Right atrium auricular region (tissue), 2 donors: ENCODE data around the gene MCM9. TPM values are rescaled to one million over a fixed set of nuclear protein-coding genes. Genes with fewer than 3 reads are reported as not detected.
"Not testable (repeated sequence)": the region's sequence is repeated elsewhere in the genome, so short reads cannot be mapped to it uniquely, and the experiment has no call there.

Experiments used
- DNase-seq: peaks from one replicate; pipeline ENCODE4 v3.0.0-alpha.2; 2019; ENCODE audit warnings: low spot score
- H3K27ac ChIP-seq, 2 donors: fragments of 200-600 bp; sonication (generic); 1 replicate in 1 of 2; 2 replicates in 1 of 2; pipeline ENCODE4 v1.5.1; 2016 to 2019
- H3K27me3 ChIP-seq, 2 donors: fragments of 200-600 bp; sonication (generic); one replicate each; pipeline versions ENCODE4 v1.5.1 to v1.6.0; 2017 to 2019
- H3K36me3 ChIP-seq: fragments of 200-600 bp; sonication (generic); one replicate; pipeline ENCODE4 v1.5.1; 2016
- H3K4me1 ChIP-seq, 2 donors: fragments of 200-600 bp; sonication (generic); one replicate each; pipeline versions ENCODE4 v1.5.1 to v1.6.0; 2017 to 2019
- H3K4me3 ChIP-seq, 2 donors: fragments of 200-600 bp; sonication (generic); 1 replicate in 1 of 2; 2 replicates in 1 of 2; pipeline ENCODE4 v1.5.1; 2017 to 2019; ENCODE audit warnings: mild to moderate bottlenecking in 1 of 2, moderate library complexity in 1 of 2
- H3K9me3 ChIP-seq, 2 donors: fragments of 200-600 bp; sonication (generic); one replicate each; pipeline ENCODE4 v1.5.1; 2019
- CTCF ChIP-seq, 2 donors: fragments of 200-600 bp; sonication (generic); IDR thresholded peaks; one replicate each; pipeline ENCODE4 v1.5.1; 2019; ENCODE audit warnings: antibody characterized with exemption in 2 of 2
- total RNA-seq, 2 donors: library from RNA; depleted of rRNA; stranded (reverse); fragments of >200 nt; gene quantifications; one replicate each; pipeline ENCODE4 v1.1.0, GENCODE V29; 2016

The MCM9 gene
- total RNA-seq, 2 donors from 2014 or later, result 5.7 to 7.9 TPM

DNA sequence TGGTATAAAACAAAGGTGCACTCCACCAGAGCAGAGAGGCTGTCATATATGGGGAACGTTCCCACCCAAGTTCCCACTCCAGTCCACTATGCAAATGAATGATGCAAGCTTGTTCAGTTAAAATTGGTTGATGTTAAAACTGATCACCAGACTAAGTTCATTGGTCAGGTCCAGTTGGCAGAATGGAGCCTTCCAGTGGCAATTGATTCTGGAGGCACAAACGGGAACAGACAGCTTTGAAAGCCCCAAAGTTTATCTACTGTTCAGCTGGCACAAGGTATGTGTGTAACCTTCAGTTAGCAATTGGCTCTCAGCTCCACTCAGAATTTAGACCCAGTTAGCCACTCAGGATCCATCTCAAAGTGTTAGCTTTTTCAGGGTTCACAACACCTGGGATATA, 164.1 kb downstream of the MCM9 start:
- no peaks in the 10 kb centered on the region for H3K27me3 ChIP-seq
- no peaks in the 10 kb centered on the region for H3K4me1 ChIP-seq
- no peaks in the 10 kb centered on the region for H3K36me3 ChIP-seq
- H3K4me3 ChIP-seq, result no peak overlapping the region
- H3K9me3 ChIP-seq, result no peaks in the 10 kb centered on the region
- DNase-seq, result no peak
- TF ChIP-seq CTCF (IDR thresholded peaks at IDR 0.05), result no peak
- H3K27ac ChIP-seq, result no peak overlapping the region

DNA sequence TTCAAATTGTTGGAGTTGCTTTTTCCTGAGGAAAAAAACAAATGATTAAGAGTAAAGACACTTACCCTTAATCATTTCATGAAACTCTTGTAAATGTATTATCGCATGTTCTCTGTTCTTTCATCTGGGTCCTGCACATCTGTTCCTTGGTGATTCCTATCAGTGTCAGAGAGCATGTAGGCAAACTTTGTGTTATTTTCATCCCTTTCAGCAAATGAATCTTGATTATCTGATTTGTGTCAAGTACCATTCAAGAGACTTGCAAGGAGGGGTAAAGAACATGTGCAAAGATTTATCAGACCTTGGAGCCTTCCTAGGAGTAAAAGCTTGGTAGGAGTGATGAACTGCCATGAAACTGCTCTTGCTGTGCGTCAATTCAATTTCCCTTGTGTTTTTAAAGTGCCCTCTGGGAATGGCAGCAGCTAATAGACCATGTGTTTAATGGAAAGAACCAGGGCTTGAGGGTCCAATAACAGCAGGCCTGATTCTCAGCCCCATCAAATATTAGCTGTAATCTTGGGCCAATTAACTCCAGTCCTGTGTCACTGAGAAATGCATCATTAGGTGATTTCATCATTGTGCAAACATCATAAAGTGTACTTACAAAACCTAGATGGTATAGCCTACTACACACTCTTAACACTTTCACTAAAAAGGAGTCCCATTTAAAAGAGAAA, 164.7 kb downstream of the MCM9 start:
- H3K27ac ChIP-seq, result no peak overlapping the region
- H3K36me3 ChIP-seq, result no peaks in the 10 kb centered on the region
- DNase-seq, result no peak
- H3K9me3 ChIP-seq, result no peaks in the 10 kb centered on the region
- no peaks in the 10 kb centered on the region for H3K27me3 ChIP-seq
- no peaks in the 10 kb centered on the region for H3K4me1 ChIP-seq
- H3K4me3 ChIP-seq, result no peak overlapping the region
- TF ChIP-seq CTCF (IDR thresholded peaks at IDR 0.05), result no peak

GRCh38 chr6:118768904-118769325, 166.0 kb downstream of the MCM9 start:
- H3K27me3 ChIP-seq, result no peaks in the 10 kb centered on the region
- no peak overlapping the region for H3K4me3 ChIP-seq
- TF ChIP-seq CTCF (IDR thresholded peaks at IDR 0.05), result no peak
- H3K27ac ChIP-seq, result no peak overlapping the region
- H3K36me3 ChIP-seq, result no peaks in the 10 kb centered on the region
- DNase-seq, result no peak
- no peaks in the 10 kb centered on the region for H3K4me1 ChIP-seq
- no peaks in the 10 kb centered on the region for H3K9me3 ChIP-seq

DNA sequence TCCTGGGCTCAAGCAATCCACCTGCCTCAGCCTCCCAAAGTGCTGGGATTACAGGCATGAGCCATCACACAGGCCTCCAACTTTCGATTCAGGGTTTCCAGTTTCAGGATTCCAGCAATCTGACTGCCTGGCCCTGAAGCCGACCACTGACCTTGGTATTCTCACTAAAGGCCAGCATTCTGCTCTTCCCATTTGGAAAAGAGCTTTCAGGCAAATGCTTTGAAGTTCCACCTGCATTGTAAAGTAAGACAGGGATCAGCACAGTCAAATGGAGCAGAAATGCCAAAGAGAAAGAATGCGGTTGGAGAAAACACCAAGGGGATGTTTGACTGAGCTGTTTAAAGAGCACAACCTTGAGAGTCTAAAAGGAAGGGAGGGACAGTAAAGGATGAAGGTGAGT, 166.5 kb downstream of the MCM9 start:
- no peak for TF ChIP-seq CTCF (IDR thresholded peaks at IDR 0.05)
- DNase-seq, result no peak
- Histone ChIP-seq H3K9me3 (no peaks in the 10 kb centered on the region), H3K4me1 (no peaks in the 10 kb centered on the region), H3K4me3 (no peak overlapping the region), H3K36me3 (no peaks in the 10 kb centered on the region), H3K27ac (no peak overlapping the region), H3K27me3 (no peaks in the 10 kb centered on the region)

GRCh38 chr6:118765316-118765715, 169.6 kb downstream of the MCM9 start:
- H3K9me3 ChIP-seq, DNase-seq, H3K4me3 ChIP-seq, H3K36me3 ChIP-seq, H3K27ac ChIP-seq, H3K27me3 ChIP-seq, H3K4me1 ChIP-seq: not testable (repeated sequence)

DNA sequence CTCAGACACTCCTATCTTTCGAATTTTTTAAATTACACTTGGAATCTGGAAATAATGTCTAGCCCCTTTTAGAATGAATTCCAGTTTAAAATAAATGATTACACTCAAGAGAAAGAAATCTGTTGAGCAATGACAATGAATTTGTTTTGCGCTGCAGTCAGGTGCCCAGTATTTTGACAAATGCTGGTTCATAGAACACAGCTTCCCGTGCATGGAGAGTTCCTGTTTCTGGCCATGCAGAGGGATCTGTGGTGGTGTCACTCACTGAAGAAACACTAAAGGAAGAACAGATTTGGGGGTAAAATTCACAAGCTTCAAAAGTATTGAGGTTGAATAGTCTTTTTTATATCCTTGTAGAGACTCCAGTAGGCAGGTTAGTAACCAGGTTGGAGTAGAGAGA, 170.2 kb downstream of the MCM9 start:
- no peak overlapping the region for H3K27ac ChIP-seq
- H3K4me3 ChIP-seq, result no peak overlapping the region
- no peaks in the 10 kb centered on the region for H3K36me3 ChIP-seq
- no peaks in the 10 kb centered on the region for H3K4me1 ChIP-seq
- H3K27me3 ChIP-seq, result no peaks in the 10 kb centered on the region
- H3K9me3 ChIP-seq, result no peaks in the 10 kb centered on the region
- peak; percentile 46 for DNase-seq
- no peak for TF ChIP-seq CTCF (IDR thresholded peaks at IDR 0.05)

Other genes starting within 250 kb of the MCM9 start
- gene ASF1A, start 41.0 kb downstream of the MCM9 start, total RNA-seq, result 10 to 100 TPM in 1 of 2 donors, 1 to 10 TPM in 1; 9.2 to 16.1 TPM
- gene FAM184A, start 143.5 kb upstream of the MCM9 start, total RNA-seq, result 1 to 10 TPM; 1.3 to 2.2 TPM